GM12875 (cell line): ENCODE data around the gene HERC2.

Experiments
- H3K4me3 ChIP-seq: one replicate; pipeline ENCODE4 v1.5.1; 2011; ENCODE audit warnings: low read depth, low read length, control low read depth
- TF ChIP-seq, protein P1 (sequence below): IDR thresholded peaks from 2 replicates; pipeline ENCODE4 v1.5.1; 2011; ENCODE audit warnings: low read depth, mild to moderate bottlenecking, control low read depth, inconsistent platforms, low read length, moderate library complexity, borderline replicate concordance; ENCODE audit not compliant: insufficient read depth

The HERC2 gene

DNA sequence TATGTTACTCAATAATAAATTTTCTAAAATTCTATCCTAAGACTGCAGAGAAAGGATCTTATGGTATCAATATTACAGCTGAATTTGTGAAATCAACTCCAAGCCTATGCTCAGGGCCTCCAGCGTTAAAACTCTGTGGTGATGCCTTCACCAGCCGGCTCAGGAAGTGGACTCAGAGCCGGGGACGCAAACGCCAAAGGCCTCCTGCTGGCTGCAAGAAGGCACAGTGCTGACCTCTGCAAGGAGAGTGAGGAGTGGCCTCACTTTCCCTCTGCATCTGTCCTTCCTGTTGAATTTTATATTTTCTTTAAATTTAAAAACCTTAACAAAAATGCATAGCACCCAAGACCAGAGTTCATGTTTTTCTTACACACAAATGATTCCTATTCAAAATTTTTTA lies 48.5 kb downstream of the HERC2 start:
- TF ChIP-seq, protein P1, sequence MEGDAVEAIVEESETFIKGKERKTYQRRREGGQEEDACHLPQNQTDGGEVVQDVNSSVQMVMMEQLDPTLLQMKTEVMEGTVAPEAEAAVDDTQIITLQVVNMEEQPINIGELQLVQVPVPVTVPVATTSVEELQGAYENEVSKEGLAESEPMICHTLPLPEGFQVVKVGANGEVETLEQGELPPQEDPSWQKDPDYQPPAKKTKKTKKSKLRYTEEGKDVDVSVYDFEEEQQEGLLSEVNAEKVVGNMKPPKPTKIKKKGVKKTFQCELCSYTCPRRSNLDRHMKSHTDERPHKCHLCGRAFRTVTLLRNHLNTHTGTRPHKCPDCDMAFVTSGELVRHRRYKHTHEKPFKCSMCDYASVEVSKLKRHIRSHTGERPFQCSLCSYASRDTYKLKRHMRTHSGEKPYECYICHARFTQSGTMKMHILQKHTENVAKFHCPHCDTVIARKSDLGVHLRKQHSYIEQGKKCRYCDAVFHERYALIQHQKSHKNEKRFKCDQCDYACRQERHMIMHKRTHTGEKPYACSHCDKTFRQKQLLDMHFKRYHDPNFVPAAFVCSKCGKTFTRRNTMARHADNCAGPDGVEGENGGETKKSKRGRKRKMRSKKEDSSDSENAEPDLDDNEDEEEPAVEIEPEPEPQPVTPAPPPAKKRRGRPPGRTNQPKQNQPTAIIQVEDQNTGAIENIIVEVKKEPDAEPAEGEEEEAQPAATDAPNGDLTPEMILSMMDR: no peak
- no peak overlapping the region for H3K4me3 ChIP-seq

- H3K4me3 ChIP-seq: no peak overlapping the region
- TF ChIP-seq, protein P1: no peak
These were observed 49.4 kb downstream of the HERC2 start for GRCh38 chr15:28272587-28272986.

GRCh38 chr15:28271697-28272260 lies 50.2 kb downstream of the HERC2 start:
- no peak overlapping the region for H3K4me3 ChIP-seq
- TF ChIP-seq, protein P1: no peak

DNA sequence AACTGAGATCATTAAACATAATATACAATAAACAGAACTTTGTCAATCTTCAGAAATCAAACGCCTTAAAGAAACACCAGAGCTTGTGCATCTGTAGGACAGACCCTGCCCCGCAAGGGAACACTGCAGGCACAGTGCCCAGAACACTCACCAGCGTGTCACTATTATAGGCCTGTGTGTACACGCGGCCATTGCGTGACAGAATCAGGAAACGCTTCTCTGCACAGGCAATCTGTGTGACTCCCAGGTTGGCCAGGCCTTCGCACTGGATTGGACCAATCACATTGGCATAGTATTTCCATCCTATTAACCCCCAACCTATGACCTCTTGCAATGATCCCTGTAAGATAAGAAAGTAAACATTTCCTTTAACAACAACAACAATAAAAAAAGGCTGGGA lies 52.9 kb downstream of the HERC2 start:
- TF ChIP-seq, protein P1: no peak
- no peak overlapping the region for H3K4me3 ChIP-seq

- H3K4me3 ChIP-seq: no peak overlapping the region
- TF ChIP-seq, protein P1: no peak
These were observed 54.3 kb downstream of the HERC2 start for GRCh38 chr15:28267727-28268126.

GRCh38 chr15:28265334-28266019 lies 56.5 kb downstream of the HERC2 start:
- TF ChIP-seq, protein P1: no peak
- no peak overlapping the region for H3K4me3 ChIP-seq

DNA sequence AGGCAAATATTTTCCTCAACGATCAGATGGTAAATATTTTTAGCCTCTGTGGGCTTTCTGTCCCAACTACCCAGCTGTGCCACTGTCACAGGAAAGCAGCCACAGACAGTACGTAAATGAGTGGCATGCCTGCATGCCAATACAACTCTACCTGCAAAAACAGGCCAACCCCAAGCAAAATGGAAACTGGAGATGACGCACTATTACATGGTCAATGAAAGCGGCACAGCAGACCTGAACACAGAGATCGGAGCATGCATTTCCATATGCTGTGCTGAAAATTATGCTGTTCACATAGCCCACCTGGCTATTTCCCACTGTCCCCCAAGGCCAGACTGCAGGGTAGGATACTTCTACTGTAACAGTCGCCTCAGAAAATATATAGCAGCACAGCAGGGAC lies 57.8 kb downstream of the HERC2 start:
- H3K4me3 ChIP-seq: no peak overlapping the region
- TF ChIP-seq, protein P1: no peak
